Hepatocyte (in vitro differentiated cells): ENCODE data around the gene LGALS4.
"Not testable (repeated sequence)": the region's sequence is repeated elsewhere in the genome, so short reads cannot be mapped to it uniquely, and the experiment has no call there.

ENCODE experiments used
- CTCF ChIP-seq: fragments of 200-600 bp; sonication (generic); IDR thresholded peaks from 2 replicates; pipeline ENCODE4 v1.5.1; 2016; ENCODE audit warnings: antibody characterized with exemption, mild to moderate bottlenecking; ENCODE audit not compliant: poor library complexity
- EZH2 ChIP-seq: fragments of 200-600 bp; sonication (generic); IDR thresholded peaks from 2 replicates; pipeline ENCODE4 v1.6.1; 2016; ENCODE audit warnings: antibody characterized with exemption, mild to moderate bottlenecking, borderline replicate concordance
- EZH2phosphoT487 ChIP-seq: fragments of 200-600 bp; sonication (generic); IDR thresholded peaks from one replicate; pipeline ENCODE4 v1.6.1; 2018; ENCODE audit warnings: antibody characterized with exemption, mild to moderate bottlenecking, low read depth, moderate library complexity; ENCODE audit not compliant: unreplicated experiment, severe bottlenecking

DNA sequence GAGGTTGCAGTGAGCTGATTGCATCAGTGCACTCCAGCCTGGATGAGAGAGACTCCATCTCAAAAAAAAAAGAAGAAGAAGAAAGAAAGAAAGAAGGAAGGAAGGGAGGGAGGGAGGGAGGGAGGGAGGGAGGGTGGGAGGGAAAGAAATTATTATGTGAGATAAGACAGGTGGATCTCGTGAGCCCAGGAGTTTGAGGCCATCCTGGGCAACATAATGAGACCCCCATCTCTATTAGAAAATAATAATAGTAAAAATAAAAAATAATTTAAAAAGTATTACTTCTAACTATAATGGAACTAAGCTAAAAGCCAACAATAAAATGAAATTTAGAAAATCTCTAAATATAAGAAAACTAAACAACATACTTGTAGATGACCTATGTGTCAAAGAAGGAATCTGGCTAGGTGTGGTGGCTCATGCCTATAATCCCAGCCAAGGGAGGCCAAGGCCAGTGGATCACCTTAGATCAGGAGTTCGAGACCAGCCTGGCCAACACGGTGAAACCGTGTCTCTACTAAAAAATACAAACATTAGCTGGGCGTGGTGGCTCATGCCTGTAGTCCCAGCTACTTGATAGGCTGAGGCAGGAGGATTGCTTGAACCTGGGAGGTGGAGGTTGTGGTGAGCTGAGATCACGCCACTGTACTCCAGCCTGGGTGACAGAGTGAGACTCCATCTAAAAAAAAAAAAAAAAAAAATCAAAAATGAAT is 51.8 kb downstream of the LGALS4 start:
- not testable (repeated sequence) for TF ChIP-seq CTCF, EZH2phosphoT487, EZH2
